Esophagus muscularis mucosa (tissue), 3 donors: ENCODE results near the gene NELL1.

Source experiments
- POLR2A ChIP-seq: fragments of 450-650 bp; IDR thresholded peaks from one replicate; pipeline ENCODE4 v1.6.1; 2017; ENCODE audit warnings: antibody characterized with exemption, moderate library complexity, mild to moderate bottlenecking, low read depth
- POLR2AphosphoS5 ChIP-seq, 2 donors: sonication (generic); formaldehyde crosslinking; IDR thresholded peaks; one replicate each; pipeline ENCODE4 v1.6.1; 2017; ENCODE audit warnings: antibody characterized with exemption in 2 of 2
- TF ChIP-seq, protein P1 (sequence below), 3 experiments: fragments of 200-600 bp in 2 of 3; fragments of 450-650 bp in 1 of 3; sonication (generic) in 2 of 3; IDR thresholded peaks; one replicate each; pipeline ENCODE4 v1.5.1; 2017 to 2019; ENCODE audit warnings: antibody characterized with exemption in 3 of 3, mild to moderate bottlenecking in 2 of 3, moderate library complexity in 1 of 3

DNA sequence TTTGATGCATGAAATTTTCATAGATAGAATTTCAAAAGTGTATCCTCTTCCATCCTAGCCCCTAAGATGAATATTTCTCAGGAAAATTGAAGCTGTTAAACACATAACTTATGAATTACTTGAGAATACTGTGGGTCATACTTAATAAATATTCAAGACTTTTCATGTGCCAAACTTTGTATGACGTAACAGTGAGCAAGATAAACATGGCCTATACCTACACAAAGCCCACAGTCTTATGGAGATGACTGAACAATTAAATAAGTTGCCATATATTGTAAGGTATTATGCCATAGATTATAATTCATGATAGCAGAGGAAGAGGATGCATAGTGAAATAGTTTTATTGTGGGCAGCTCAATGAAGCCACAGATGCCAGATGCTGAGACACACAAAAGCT, 902.8 kb downstream of the NELL1 start:
- TF ChIP-seq, protein P1, sequence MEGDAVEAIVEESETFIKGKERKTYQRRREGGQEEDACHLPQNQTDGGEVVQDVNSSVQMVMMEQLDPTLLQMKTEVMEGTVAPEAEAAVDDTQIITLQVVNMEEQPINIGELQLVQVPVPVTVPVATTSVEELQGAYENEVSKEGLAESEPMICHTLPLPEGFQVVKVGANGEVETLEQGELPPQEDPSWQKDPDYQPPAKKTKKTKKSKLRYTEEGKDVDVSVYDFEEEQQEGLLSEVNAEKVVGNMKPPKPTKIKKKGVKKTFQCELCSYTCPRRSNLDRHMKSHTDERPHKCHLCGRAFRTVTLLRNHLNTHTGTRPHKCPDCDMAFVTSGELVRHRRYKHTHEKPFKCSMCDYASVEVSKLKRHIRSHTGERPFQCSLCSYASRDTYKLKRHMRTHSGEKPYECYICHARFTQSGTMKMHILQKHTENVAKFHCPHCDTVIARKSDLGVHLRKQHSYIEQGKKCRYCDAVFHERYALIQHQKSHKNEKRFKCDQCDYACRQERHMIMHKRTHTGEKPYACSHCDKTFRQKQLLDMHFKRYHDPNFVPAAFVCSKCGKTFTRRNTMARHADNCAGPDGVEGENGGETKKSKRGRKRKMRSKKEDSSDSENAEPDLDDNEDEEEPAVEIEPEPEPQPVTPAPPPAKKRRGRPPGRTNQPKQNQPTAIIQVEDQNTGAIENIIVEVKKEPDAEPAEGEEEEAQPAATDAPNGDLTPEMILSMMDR (IDR thresholded peaks at IDR 0.05), result no peak
- TF ChIP-seq POLR2A (no peak), POLR2AphosphoS5 (IDR thresholded peaks at IDR 0.05) (no peak)
